Mesodermal cell (in vitro differentiated cells): Measurements from ENCODE around the gene MPPED1. TPM values are rescaled to one million over a fixed set of nuclear protein-coding genes. Genes with fewer than 3 reads are reported as not detected.

ENCODE experiments used
- H3K27ac ChIP-seq: 2 replicates; pipeline ENCODE4 v1.7.0; 2013; ENCODE audit warnings: mild to moderate bottlenecking, low read depth, low read length, moderate library complexity; ENCODE audit not compliant: severe bottlenecking
- H3K36me3 ChIP-seq: 2 replicates; pipeline ENCODE4 v1.7.1; 2013; ENCODE audit warnings: mild to moderate bottlenecking, low read length, moderate library complexity; ENCODE audit not compliant: control insufficient read depth, insufficient read depth
- H3K4me1 ChIP-seq: one replicate; pipeline ENCODE4 v1.7.1; 2013; ENCODE audit warnings: mild to moderate bottlenecking, low read length; ENCODE audit not compliant: insufficient read depth, control insufficient read depth, poor library complexity, severe bottlenecking
- H3K4me3 ChIP-seq: 2 replicates; pipeline ENCODE4 v1.7.0; 2013; ENCODE audit warnings: low read length, control low read depth, mild to moderate bottlenecking; ENCODE audit not compliant: insufficient read depth, poor library complexity, severe bottlenecking; ENCODE audit errors: extremely low read depth
- H3K9me3 ChIP-seq: 2 replicates; pipeline ENCODE4 v1.7.1; 2013; ENCODE audit warnings: mild to moderate bottlenecking, low read length, moderate library complexity; ENCODE audit not compliant: control insufficient read depth
- WGBS, 2 experiments: methylation state at CpG; one replicate each; pipeline ENCODE4 v1.1.5; 2013; ENCODE audit warnings: missing lambda C conversion rate in 2 of 2; ENCODE audit not compliant: insufficient coverage in 2 of 2; 5-methylcytosine and 5-hydroxymethylcytosine counted together
- polyA plus RNA-seq, 2 experiments: library from polyadenylated mRNA; stranded (reverse); fragments of 50-300 nt; gene quantifications; one replicate each; pipeline ENCODE4 v1.2.3, GENCODE V29; 2013

MPPED1 gene
- 0.15 TPM for polyA plus RNA-seq (2013, experiment 1 of 2)
- polyA plus RNA-seq (2013, experiment 2 of 2), result not detected

GRCh38 chr22:43411869-43412807 lies at the start of gene MPPED1:
MPPED1 (plus strand) TSS chr22:43412014; CDS start chr22:43424986, 12,972 bp downstream.
- H3K9me3 ChIP-seq, result no peaks in the 10 kb centered on the region
- H3K27ac ChIP-seq, result no peak within 1 kb of the TSS
- H3K4me1 ChIP-seq, result no peaks in the 10 kb centered on the region
- WGBS, 2 experiments, result 2 to 5% methylated on average over 49 to 81 of the region's 95 CpGs
- peak within 1 kb of the TSS; percentile 24 for H3K4me3 ChIP-seq
- H3K36me3 ChIP-seq, result no peaks in the 10 kb centered on the region

- Histone ChIP-seq H3K4me1 (peaks cover 7% of the 10 kb centered on the region), H3K27ac (peak overlapping the region; percentile 24), H3K4me3 (no peak overlapping the region), H3K36me3 (no peaks in the 10 kb centered on the region), H3K9me3 (no peaks in the 10 kb centered on the region)
- 82% methylated on average over 19 to 25 of the region's 27 CpGs for WGBS, 2 experiments
These were observed 48.3 kb upstream of the MPPED1 start for GRCh38 chr22:43363315-43364168.

GRCh38 chr22:43364169-43364435 lies 47.7 kb upstream of the MPPED1 start:
- WGBS, 2 experiments, result 87 to 91% methylated on average over 6 to 7 of the region's 8 CpGs
- Histone ChIP-seq H3K4me3 (no peak overlapping the region), H3K4me1 (peaks cover 7% of the 10 kb centered on the region), H3K27ac (no peak overlapping the region), H3K36me3 (no peaks in the 10 kb centered on the region), H3K9me3 (no peaks in the 10 kb centered on the region)

GRCh38 chr22:43365715-43366440 lies 45.9 kb upstream of the MPPED1 start:
- Histone ChIP-seq H3K4me1 (peaks cover 7% of the 10 kb centered on the region), H3K27ac (no peak overlapping the region), H3K9me3 (no peaks in the 10 kb centered on the region), H3K36me3 (no peaks in the 10 kb centered on the region), H3K4me3 (no peak overlapping the region)
- 87 to 100% methylated on average over 2 to 3 of the region's 6 CpGs for WGBS, 2 experiments

GRCh38 chr22:43370036-43370435 lies 41.8 kb upstream of the MPPED1 start:
- 55 to 76% methylated on average over 4 to 5 of the region's 9 CpGs for WGBS, 2 experiments
- Histone ChIP-seq H3K9me3 (peaks cover 4% of the 10 kb centered on the region), H3K27ac (no peak overlapping the region), H3K4me3 (no peak overlapping the region), H3K4me1 (no peaks in the 10 kb centered on the region), H3K36me3 (no peaks in the 10 kb centered on the region)

GRCh38 chr22:43375951-43376455 lies 35.8 kb upstream of the MPPED1 start:
- 97 to 99% methylated on average over 4 of the region's 4 CpGs for WGBS, 2 experiments
- Histone ChIP-seq H3K9me3 (peaks cover 4% of the 10 kb centered on the region), H3K27ac (no peak overlapping the region), H3K4me3 (no peak overlapping the region), H3K4me1 (peaks cover 6% of the 10 kb centered on the region), H3K36me3 (no peaks in the 10 kb centered on the region)

- H3K36me3 ChIP-seq, result no peaks in the 10 kb centered on the region
- H3K4me1 ChIP-seq, result peaks cover 6% of the 10 kb centered on the region
- 77 to 81% methylated on average over 9 to 11 of the region's 15 CpGs for WGBS, 2 experiments
- no peak overlapping the region for H3K4me3 ChIP-seq
- H3K27ac ChIP-seq, result no peak overlapping the region
- H3K9me3 ChIP-seq, result peaks cover 4% of the 10 kb centered on the region
These were observed 34.9 kb upstream of the MPPED1 start for GRCh38 chr22:43376765-43377547.

- H3K9me3 ChIP-seq, result peaks cover 4% of the 10 kb centered on the region
- H3K4me3 ChIP-seq, result no peak overlapping the region
- no peak overlapping the region for H3K27ac ChIP-seq
- WGBS, 2 experiments, result 94 to 96% methylated on average over 9 to 10 of the region's 10 CpGs
- no peaks in the 10 kb centered on the region for H3K36me3 ChIP-seq
- H3K4me1 ChIP-seq, result peaks cover 6% of the 10 kb centered on the region
These were observed 34.3 kb upstream of the MPPED1 start for GRCh38 chr22:43377548-43377895.

GRCh38 chr22:43377896-43378704 lies 33.7 kb upstream of the MPPED1 start:
- no peak overlapping the region for H3K27ac ChIP-seq
- no peak overlapping the region for H3K4me3 ChIP-seq
- 81 to 94% methylated on average over 3 to 5 of the region's 8 CpGs for WGBS, 2 experiments
- no peaks in the 10 kb centered on the region for H3K36me3 ChIP-seq
- peaks cover 6% of the 10 kb centered on the region for H3K4me1 ChIP-seq
- H3K9me3 ChIP-seq, result peaks cover 4% of the 10 kb centered on the region
